OCI-LY7 (cell line): ENCODE data around the gene MIB1. TPM values are rescaled to one million over a fixed set of nuclear protein-coding genes. Genes with fewer than 3 reads are reported as not detected.
"Not testable (repeated sequence)": the region's sequence is repeated elsewhere in the genome, so short reads cannot be mapped to it uniquely, and the experiment has no call there.

Experiments
- BruUV-seq: library from RNA; stranded (reverse); fragments of 400-500 nt; replicated peaks from 2 replicates; lab custom pipeline; 2021; lab: Mats Ljungman, UMichigan
- CTCF ChIA-PET: fragments of 300-600 bp; sonication (Branson Sonifier 250); formaldehyde crosslinking; loops from one replicate; lab custom pipeline; 2022; ENCODE audit warnings: antibody characterized with exemption; ENCODE audit not compliant: unreplicated experiment; lab: Charles Lee
- POLR2A ChIA-PET: fragments of 300-600 bp; sonication (Branson Sonifier 250); formaldehyde crosslinking; loops from one replicate; lab custom pipeline; 2022; ENCODE audit warnings: antibody characterized with exemption; lab: Charles Lee
- DNase-seq: peaks from one replicate; pipeline ENCODE4 v3.0.0-alpha.2; 2015; ENCODE audit warnings: low spot score
- H2AFZ ChIP-seq: fragments of 200-600 bp; sonication (generic), shearing (Covaris generic); 2 replicates; pipeline ENCODE4 v1.6.1; 2014; ENCODE audit warnings: mild to moderate bottlenecking, antibody characterized with exemption, low read length, moderate library complexity
- H3K27ac ChIP-seq: fragments of 200-600 bp; sonication (generic); 2 replicates; pipeline ENCODE4 v1.5.1; 2014; ENCODE audit warnings: mixed run types, low read depth, mild to moderate bottlenecking, moderate library complexity, low read length, inconsistent platforms; ENCODE audit not compliant: poor library complexity, severe bottlenecking
- H3K36me3 ChIP-seq: fragments of 200-600 bp; sonication (generic); 2 replicates; pipeline ENCODE4 v1.6.1; 2014; ENCODE audit warnings: mild to moderate bottlenecking, antibody characterized with exemption, low read length, moderate library complexity, mixed read lengths; ENCODE audit not compliant: insufficient read depth
- H3K4me1 ChIP-seq: fragments of 200-600 bp; sonication (generic); 2 replicates; pipeline ENCODE4 v1.5.1; 2014; ENCODE audit warnings: mild to moderate bottlenecking, low read length; ENCODE audit not compliant: insufficient read depth, poor library complexity, severe bottlenecking
- H3K4me2 ChIP-seq: fragments of 200-600 bp; sonication (generic); 2 replicates; pipeline ENCODE4 v1.6.1; 2014; ENCODE audit warnings: mild to moderate bottlenecking, low read length
- H3K4me3 ChIP-seq: fragments of 200-600 bp; sonication (generic); 2 replicates; pipeline ENCODE4 v1.5.1; 2014; ENCODE audit warnings: mild to moderate bottlenecking, low read depth, low read length; ENCODE audit not compliant: poor library complexity, severe bottlenecking
- H3K79me2 ChIP-seq: fragments of 200-600 bp; sonication (generic); 2 replicates; pipeline ENCODE4 v1.6.1; 2016; ENCODE audit warnings: low read depth, mild to moderate bottlenecking, low read length, moderate library complexity, mixed read lengths; ENCODE audit not compliant: insufficient read depth
- H3K9me2 ChIP-seq: fragments of 200-600 bp; sonication (generic); 2 replicates; pipeline ENCODE4 v1.6.1; 2016; ENCODE audit warnings: mild to moderate bottlenecking, low read length, mixed read lengths; ENCODE audit not compliant: insufficient read depth
- H3K9me3 ChIP-seq: fragments of 200-600 bp; sonication (generic); 2 replicates; pipeline ENCODE4 v1.6.1; 2014; ENCODE audit warnings: mild to moderate bottlenecking, mixed run types, low read length, mixed read lengths
- H4K20me1 ChIP-seq: fragments of 200-600 bp; sonication (generic); 2 replicates; pipeline ENCODE4 v1.6.1; 2014; ENCODE audit warnings: mild to moderate bottlenecking, antibody characterized with exemption, low read length, moderate library complexity, mixed read lengths; ENCODE audit not compliant: insufficient read depth
- CTCF ChIP-seq: fragments of 200-600 bp; sonication (generic); conservative IDR thresholded peaks from 2 replicates; pipeline ENCODE4 v1.5.1; 2014; ENCODE audit warnings: mild to moderate bottlenecking, antibody characterized with exemption, low read length, moderate library complexity, mixed read lengths
- EZH2phosphoT487 ChIP-seq: fragments of 200-600 bp; sonication (generic); IDR thresholded peaks from 2 replicates; pipeline ENCODE4 v1.6.1; 2018; ENCODE audit warnings: low read depth, borderline replicate concordance, mild to moderate bottlenecking, mixed run types, antibody characterized with exemption, low read length, moderate library complexity, mixed read lengths
- intact Hi-C: fragments of 100-400 bp; cut with micrococcal nuclease; formaldehyde crosslinking; loops from one replicate; pipeline ENCODE4 v1.10.0; 2022; ENCODE audit not compliant: unreplicated experiment
- total RNA-seq, 2 experiments: library from RNA; depleted of rRNA in 1 of 2; stranded (reverse); fragments of >200 nt in 1 of 2; shearing (Covaris generic) in 1 of 2; gene quantifications; 2 replicates each; pipeline ENCODE4 v1.2.3, GENCODE V29; 2014 to 2022

The MIB1 gene
- total RNA-seq, 2 experiments from 2014 or later = 40.5 to 81.6 TPM

- TF ChIP-seq EZH2phosphoT487 = no peak
- no peak for TF ChIP-seq CTCF
- H3K4me3 ChIP-seq = no peak overlapping the region
- H3K9me3 ChIP-seq = no peaks in the 10 kb centered on the region
- no peak overlapping the region for H3K27ac ChIP-seq
- intact Hi-C loops = no loop called here
- no TSS peak for BruUV-seq
- no peak for DNase-seq
- H2AFZ ChIP-seq = no peak overlapping the region
- no peaks in the 10 kb centered on the region for H4K20me1 ChIP-seq
- no peaks in the 10 kb centered on the region for H3K79me2 ChIP-seq
- no peaks in the 10 kb centered on the region for H3K9me2 ChIP-seq
- ChIA-PET POLR2A (interaction anchor here (0.6 to 0.7 kb wide), 2 partner anchors 10 to 84 kb away, joined by 3 read pairs; no protein-coding TSS in a partner anchor), CTCF (no interaction called here)
- no peak overlapping the region for H3K4me2 ChIP-seq
- peaks cover 61% of the 10 kb centered on the region for H3K36me3 ChIP-seq
- no peaks in the 10 kb centered on the region for H3K4me1 ChIP-seq
These were observed 34.1 kb downstream of the MIB1 start for GRCh38 chr18:21774722-21775121.

- ChIA-PET POLR2A (interaction anchor here (0.9 to 1.0 kb wide), 2 partner anchors 32 to 38 kb away, joined by 3 to 4 read pairs; no protein-coding TSS in a partner anchor), CTCF (no interaction called here)
- no peaks in the 10 kb centered on the region for H3K4me1 ChIP-seq
- H3K36me3 ChIP-seq = peaks cover 65% of the 10 kb centered on the region
- H3K4me2 ChIP-seq = no peak overlapping the region
- no peaks in the 10 kb centered on the region for H3K9me3 ChIP-seq
- no peak for TF ChIP-seq EZH2phosphoT487
- TF ChIP-seq CTCF = no peak
- H2AFZ ChIP-seq = no peak overlapping the region
- no TSS peak for BruUV-seq
- no peaks in the 10 kb centered on the region for H3K9me2 ChIP-seq
- no peak overlapping the region for H3K4me3 ChIP-seq
- H3K27ac ChIP-seq = no peak overlapping the region
- intact Hi-C loops = no loop called here
- no peak for DNase-seq
- no peaks in the 10 kb centered on the region for H3K79me2 ChIP-seq
- no peaks in the 10 kb centered on the region for H4K20me1 ChIP-seq
These were observed 37.2 kb downstream of the MIB1 start for GRCh38 chr18:21777814-21778213.

GRCh38 chr18:21786526-21786925 lies 45.9 kb downstream of the MIB1 start:
- TF ChIP-seq CTCF = no peak
- no peak for TF ChIP-seq EZH2phosphoT487
- POLR2A ChIA-PET = interaction anchor here (0.6 to 1.3 kb wide), 3 partner anchors 16 to 820 kb away, joined by 3 to 5 read pairs (median 3); no protein-coding TSS in a partner anchor
- no peak overlapping the region for H3K4me2 ChIP-seq
- peaks cover 7% of the 10 kb centered on the region for H3K4me1 ChIP-seq
- CTCF ChIA-PET = no interaction called here
- intact Hi-C loops = no loop called here
- no peak overlapping the region for H3K27ac ChIP-seq
- peaks cover 38% of the 10 kb centered on the region for H3K9me3 ChIP-seq
- no peak overlapping the region for H2AFZ ChIP-seq
- H3K36me3 ChIP-seq = peaks cover 94% of the 10 kb centered on the region
- H3K4me3 ChIP-seq = no peak overlapping the region
- H3K9me2 ChIP-seq = no peaks in the 10 kb centered on the region
- peak; percentile 5 for DNase-seq
- no peaks in the 10 kb centered on the region for H3K79me2 ChIP-seq
- no peaks in the 10 kb centered on the region for H4K20me1 ChIP-seq
- BruUV-seq = no TSS peak

GRCh38 chr18:21796089-21796488 lies 55.5 kb downstream of the MIB1 start:
- H3K4me2 ChIP-seq, H3K9me2 ChIP-seq, H3K9me3 ChIP-seq, H3K79me2 ChIP-seq, H4K20me1 ChIP-seq, POLR2A ChIA-PET, intact Hi-C loops, CTCF ChIA-PET, H3K4me3 ChIP-seq, H3K27ac ChIP-seq, H2AFZ ChIP-seq, H3K4me1 ChIP-seq, BruUV-seq, DNase-seq: not testable (repeated sequence)
- peaks cover 44% of the 10 kb centered on the region for H3K36me3 ChIP-seq
